DOHH2 (cell line): ENCODE results near the gene ALK.

ENCODE experiments used
- EZH2phosphoT487 ChIP-seq: fragments of 200-600 bp; sonication (generic); IDR thresholded peaks from 2 replicates; pipeline ENCODE4 v1.6.1; 2017; ENCODE audit warnings: borderline replicate concordance, mild to moderate bottlenecking, antibody characterized with exemption, low read length, moderate library complexity, mixed read lengths
- TF ChIP-seq, protein P1 (sequence below): fragments of 200-600 bp; sonication (generic); IDR thresholded peaks from one replicate; pipeline ENCODE4 v1.5.1; 2014; ENCODE audit warnings: antibody characterized with exemption, mild to moderate bottlenecking, low read depth, low read length; ENCODE audit not compliant: poor library complexity, severe bottlenecking

DNA sequence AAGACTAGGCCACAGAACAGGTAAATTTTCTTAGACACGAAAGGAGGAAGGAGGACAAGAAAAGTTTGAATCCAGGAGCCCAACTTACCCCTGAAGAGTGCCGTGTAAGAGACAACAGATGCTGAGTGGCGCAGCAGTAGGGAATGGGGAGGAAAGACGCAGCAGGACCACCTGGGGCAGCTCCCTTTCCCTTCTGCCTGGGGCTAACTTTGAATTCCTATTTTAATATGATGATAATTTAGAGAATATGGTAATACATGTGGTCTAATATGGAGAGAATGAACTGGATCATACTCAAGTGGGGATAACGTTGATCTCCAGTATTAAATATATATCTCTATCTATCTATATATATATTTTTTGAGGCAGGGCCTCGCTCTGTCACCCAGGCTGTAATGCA, 736.9 kb downstream of the ALK start:
- TF ChIP-seq, protein P1, sequence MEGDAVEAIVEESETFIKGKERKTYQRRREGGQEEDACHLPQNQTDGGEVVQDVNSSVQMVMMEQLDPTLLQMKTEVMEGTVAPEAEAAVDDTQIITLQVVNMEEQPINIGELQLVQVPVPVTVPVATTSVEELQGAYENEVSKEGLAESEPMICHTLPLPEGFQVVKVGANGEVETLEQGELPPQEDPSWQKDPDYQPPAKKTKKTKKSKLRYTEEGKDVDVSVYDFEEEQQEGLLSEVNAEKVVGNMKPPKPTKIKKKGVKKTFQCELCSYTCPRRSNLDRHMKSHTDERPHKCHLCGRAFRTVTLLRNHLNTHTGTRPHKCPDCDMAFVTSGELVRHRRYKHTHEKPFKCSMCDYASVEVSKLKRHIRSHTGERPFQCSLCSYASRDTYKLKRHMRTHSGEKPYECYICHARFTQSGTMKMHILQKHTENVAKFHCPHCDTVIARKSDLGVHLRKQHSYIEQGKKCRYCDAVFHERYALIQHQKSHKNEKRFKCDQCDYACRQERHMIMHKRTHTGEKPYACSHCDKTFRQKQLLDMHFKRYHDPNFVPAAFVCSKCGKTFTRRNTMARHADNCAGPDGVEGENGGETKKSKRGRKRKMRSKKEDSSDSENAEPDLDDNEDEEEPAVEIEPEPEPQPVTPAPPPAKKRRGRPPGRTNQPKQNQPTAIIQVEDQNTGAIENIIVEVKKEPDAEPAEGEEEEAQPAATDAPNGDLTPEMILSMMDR = no peak
- TF ChIP-seq EZH2phosphoT487 = no peak
